HG03520 (cell line): Measurements from ENCODE around the gene OR4S2.

Source experiments
- ATAC-seq: cut with Tn5 transposase; IDR thresholded peaks from one replicate; pipeline ENCODE4 v1.9.1; 2021; ENCODE audit warnings: mild to moderate bottlenecking, moderate library complexity; ENCODE audit not compliant: unreplicated experiment

The OR4S2 gene, protein sequence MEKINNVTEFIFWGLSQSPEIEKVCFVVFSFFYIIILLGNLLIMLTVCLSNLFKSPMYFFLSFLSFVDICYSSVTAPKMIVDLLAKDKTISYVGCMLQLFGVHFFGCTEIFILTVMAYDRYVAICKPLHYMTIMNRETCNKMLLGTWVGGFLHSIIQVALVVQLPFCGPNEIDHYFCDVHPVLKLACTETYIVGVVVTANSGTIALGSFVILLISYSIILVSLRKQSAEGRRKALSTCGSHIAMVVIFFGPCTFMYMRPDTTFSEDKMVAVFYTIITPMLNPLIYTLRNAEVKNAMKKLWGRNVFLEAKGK

GRCh38 chr11:55648027-55648426 is at the start of gene OR4S2:
Gene OR4S2 (plus strand): TSS chr11:55648327. CDS start chr11:55650904, 2,577 bp downstream.
- ATAC-seq = no peak

DNA sequence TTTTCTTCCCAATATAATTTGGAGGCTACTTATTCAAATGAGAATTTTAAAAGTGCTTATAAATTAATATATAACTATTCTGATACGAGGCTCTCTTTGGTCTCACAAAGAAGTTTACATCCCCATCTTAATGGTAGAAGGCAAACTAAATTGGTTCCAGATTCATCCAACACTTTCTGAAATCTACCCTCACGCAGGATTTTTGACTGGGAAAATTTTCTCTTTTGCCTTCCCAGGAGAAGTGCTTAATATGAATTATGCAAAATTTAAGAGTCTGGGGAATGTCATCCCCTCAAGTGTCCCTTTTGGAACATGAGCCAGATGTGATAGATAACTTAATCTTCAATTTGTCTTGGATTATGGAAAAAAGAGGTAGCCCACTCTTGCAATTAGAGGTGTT is 40.6 kb upstream of the OR4S2 start, which contains the start of gene OR4C11:
TSS of gene OR4C11 (minus strand) at position 101 of the 400 bp plus-strand sequence. CDS start 3,272 bp downstream, outside the sequence.
- no peak for ATAC-seq

DNA sequence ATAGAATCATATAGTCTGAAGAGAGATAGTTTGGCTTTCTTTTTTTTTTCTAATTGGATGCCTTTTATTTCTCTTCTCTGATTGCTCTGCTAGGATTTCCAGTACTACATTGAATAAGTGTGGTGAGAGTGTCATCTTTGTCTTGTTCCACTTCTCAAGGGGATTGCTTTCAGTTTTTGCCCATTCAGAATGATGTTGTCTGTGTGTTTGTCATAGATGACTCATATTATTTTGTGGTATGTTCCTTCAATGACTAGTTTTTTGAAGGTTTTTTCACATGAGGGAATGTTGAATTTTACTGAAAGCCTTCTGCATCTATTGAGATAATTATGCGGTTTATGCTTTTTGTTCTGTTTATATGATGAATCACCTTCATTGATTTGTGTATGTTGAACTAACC is 23.6 kb upstream of the OR4S2 start:
- ATAC-seq = no peak

DNA sequence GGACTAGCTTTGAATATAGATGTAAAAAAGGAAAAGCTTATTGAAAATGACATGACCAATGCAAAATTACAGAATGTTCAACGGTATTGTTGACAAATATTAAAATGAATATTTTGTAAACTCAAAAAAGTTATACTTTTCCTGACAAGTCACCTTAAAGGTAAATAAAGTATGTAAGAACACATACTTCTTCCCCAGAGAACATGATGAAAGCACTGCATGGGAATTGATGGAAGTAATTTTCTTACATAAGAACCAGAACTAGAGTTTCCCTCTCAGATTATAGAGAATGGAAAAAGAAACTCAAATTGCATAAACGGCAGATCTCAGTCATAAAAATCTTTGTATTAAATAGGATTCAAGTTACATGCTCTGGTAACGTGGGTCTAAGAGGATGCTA is 13.3 kb upstream of the OR4S2 start, which contains the start of gene OR4P4:
TSS of gene OR4P4 (plus strand) at position 301 of the 400 bp plus-strand sequence.
- no peak for ATAC-seq

DNA sequence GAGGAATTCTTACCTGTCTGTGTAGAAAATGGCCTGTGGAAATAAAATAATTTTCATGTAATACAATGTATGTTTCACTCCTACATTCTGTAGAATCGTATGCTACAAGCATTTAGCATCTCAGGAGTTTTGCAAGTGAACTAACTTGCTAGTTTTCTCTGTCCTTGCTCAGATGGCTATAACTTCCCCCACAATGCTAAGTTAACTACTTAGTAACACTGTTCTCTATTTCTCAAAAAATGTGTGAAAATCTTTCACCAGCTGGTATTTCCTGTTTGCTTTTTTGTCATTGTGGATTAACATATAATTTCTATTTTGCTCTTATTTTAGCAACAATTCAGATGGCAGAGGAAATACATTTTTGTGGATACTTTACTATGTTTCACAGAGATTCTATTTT is 4.4 kb downstream of the OR4S2 start:
- no peak for ATAC-seq

GRCh38 chr11:55655096-55655495 is 7.0 kb downstream of the OR4S2 start:
- ATAC-seq = no peak

- peak; percentile 95 for ATAC-seq
These were observed 10.0 kb downstream of the OR4S2 start for GRCh38 chr11:55658031-55658573.

- peak; percentile 26 for ATAC-seq
These were observed 10.5 kb downstream of the OR4S2 start for GRCh38 chr11:55658608-55659007.

DNA sequence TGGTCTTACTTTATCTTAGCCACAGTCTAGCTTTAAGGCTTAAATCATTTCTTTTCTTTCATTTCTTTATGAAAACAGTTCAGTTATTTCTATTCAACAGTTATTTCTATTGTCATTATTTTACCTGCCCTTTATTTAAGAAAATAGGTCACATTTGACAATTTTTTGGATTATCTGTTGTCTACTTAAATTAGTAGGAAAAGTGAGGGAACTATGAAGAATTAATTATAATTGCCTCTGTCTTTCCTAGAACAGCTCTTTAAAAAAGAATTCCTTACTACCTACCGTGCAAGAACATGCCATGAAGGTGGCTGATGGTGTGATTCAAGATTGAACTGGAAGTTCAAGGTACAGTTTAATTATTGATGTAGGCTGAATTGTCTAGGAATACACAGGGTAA is 13.8 kb downstream of the OR4S2 start, which contains the start of gene OR4C6:
TSS of gene OR4C6 (plus strand) at position 301 of the 400 bp plus-strand sequence. CDS start 2,966 bp downstream, outside the sequence.
- no peak for ATAC-seq

DNA sequence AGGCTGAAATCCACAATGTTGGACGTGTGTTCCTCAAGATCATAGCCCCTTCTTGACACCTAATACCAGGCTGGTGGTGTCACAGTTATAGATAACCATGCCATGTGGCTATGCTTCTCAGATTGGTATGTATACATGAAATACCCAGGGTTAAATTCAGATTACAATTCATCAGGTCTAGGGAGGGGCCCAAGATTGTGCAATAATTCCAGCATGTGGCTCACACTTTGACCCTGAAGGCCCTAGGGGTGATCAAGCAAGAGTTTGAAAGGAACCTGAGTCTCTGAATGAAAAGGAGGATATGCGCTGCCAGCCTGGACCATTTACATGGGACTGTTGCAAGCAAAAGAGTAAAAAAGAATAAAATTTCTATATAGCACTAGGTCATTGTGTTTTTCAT is 21.2 kb downstream of the OR4S2 start:
- ATAC-seq = no peak

- ATAC-seq = no peak
These were observed 25.7 kb downstream of the OR4S2 start for GRCh38 chr11:55673860-55674259.

DNA sequence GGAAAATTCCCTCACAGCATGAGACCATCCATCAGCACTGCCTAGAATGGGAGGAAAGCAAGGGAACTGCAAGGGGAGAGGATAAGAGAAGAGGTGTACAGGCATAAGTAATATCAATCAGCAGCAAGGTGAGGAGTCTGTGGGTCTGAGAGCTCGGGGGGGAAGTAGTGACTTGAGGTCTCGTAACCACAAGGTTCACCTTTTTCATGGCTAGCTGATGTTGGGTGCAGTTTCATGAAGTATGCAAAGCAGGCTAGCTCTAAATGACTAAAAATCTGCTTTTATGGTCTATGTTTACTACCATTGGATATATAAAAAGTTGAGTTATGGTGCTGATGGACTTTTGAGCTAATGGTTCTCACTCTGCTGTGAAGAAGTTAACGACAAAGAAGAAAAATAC is 49.7 kb downstream of the OR4S2 start:
- peak; percentile 98 for ATAC-seq

DNA sequence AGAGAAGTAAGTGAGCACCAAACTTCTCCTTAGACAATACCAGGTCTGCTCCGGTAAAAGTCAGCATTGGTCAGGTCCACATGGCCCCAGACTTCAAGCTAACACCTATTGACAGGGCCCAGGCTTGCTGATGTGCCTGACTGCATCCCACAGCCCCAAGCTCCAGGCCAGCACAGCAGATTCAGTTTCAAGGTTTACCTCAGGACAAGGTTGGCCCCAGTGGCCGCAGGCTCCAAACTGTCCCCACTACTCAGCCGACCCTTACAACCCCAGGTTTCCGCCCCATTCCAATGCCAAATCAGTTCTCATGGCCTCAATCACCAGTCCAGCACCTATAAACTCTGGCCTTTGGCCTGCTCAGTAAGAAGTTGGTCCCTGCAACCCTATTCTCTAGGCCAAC is 53.3 kb downstream of the OR4S2 start:
- ATAC-seq = no peak
